NT2/D1 (cell line): ENCODE data around the gene KCND3.

ENCODE experiments used
- DNase-seq: peaks from one replicate; pipeline ENCODE4 v3.0.0-alpha.2; 2011; ENCODE audit warnings: low read depth, low spot score
- H3K27me3 ChIP-seq: 2 replicates; pipeline ENCODE4 v1.6.0; 2011; ENCODE audit warnings: mild to moderate bottlenecking; ENCODE audit not compliant: insufficient read length, insufficient read depth
- H3K36me3 ChIP-seq: 2 replicates; pipeline ENCODE4 v1.6.1; 2011; ENCODE audit warnings: mild to moderate bottlenecking, low read length, mixed read lengths; ENCODE audit not compliant: insufficient read depth, insufficient read length
- H3K4me1 ChIP-seq: 2 replicates; pipeline ENCODE4 v1.5.1; 2011; ENCODE audit not compliant: insufficient read depth, insufficient read length
- H3K4me3 ChIP-seq: 2 replicates; pipeline ENCODE4 v1.5.1; 2011; ENCODE audit warnings: low read depth; ENCODE audit not compliant: insufficient read length
- H3K9ac ChIP-seq: 2 replicates; pipeline ENCODE4 v1.6.0; 2011; ENCODE audit warnings: low read depth; ENCODE audit not compliant: insufficient read length
- H3K9me3 ChIP-seq: 2 replicates; pipeline ENCODE4 v1.5.1; 2011; ENCODE audit warnings: mild to moderate bottlenecking, low read length; ENCODE audit not compliant: insufficient read depth
- SUZ12 ChIP-seq: IDR thresholded peaks from 2 replicates; pipeline ENCODE4 v1.6.1; 2011; ENCODE audit not compliant: insufficient read length, insufficient read depth; ENCODE audit errors: extremely low read depth
- YY1 ChIP-seq: IDR thresholded peaks from 2 replicates; pipeline ENCODE4 v1.6.1; 2011; ENCODE audit not compliant: insufficient read length, insufficient read depth
- ZNF274 ChIP-seq: IDR thresholded peaks from 2 replicates; pipeline ENCODE4 v1.6.1; 2011; ENCODE audit warnings: mild to moderate bottlenecking, low read depth, low read length

Gene KCND3

DNA sequence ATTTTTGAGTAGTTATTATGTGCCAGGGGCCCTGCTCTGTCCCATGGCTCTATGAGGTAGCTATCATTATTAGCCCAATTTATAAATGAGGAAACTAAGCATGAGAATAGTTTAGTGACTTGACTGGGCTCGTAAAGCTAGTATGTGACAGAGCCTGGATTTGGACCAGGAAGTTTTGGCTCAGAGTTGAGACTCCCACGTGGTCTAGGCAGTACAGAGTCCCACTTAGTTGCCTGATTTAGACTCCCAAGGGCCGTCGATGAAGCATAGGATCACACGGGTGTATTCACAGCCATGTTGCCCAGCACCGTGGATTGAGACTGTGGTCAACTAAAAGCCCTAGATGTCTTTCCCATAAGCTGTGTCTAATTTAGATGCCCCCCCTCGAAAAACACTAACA lies 152.1 kb downstream of the KCND3 start:
- H3K4me1 ChIP-seq: no peaks in the 10 kb centered on the region
- H3K9ac ChIP-seq: no peak overlapping the region
- DNase-seq: no peak
- no peaks in the 10 kb centered on the region for H3K27me3 ChIP-seq
- no peak overlapping the region for H3K4me3 ChIP-seq
- no peaks in the 10 kb centered on the region for H3K36me3 ChIP-seq
- no peaks in the 10 kb centered on the region for H3K9me3 ChIP-seq
- no peak for TF ChIP-seq YY1
- TF ChIP-seq ZNF274: no peak
- no peak for TF ChIP-seq SUZ12

DNA sequence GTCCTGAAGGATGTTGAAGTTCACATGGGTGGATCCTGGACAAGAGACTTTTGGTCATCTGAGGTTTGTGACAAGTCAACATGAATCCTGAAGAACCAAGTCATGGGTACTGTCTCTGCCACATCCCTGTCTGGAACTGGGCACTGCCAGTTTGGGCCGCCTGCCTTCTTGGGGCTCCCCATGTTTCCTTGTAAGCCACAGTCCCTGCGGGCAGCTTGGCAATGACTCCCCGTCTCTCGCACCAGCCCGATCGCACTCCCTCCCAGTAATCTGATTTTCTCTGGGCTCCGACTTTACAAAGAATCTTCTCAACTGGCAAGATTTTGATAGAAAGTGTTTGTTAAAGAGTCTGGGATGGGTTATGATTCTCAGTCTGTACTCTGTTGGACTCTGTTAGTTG lies 153.4 kb downstream of the KCND3 start:
- H3K4me3 ChIP-seq: no peak overlapping the region
- no peaks in the 10 kb centered on the region for H3K9me3 ChIP-seq
- H3K27me3 ChIP-seq: no peaks in the 10 kb centered on the region
- TF ChIP-seq ZNF274 (no peak), SUZ12 (no peak), YY1 (no peak)
- no peaks in the 10 kb centered on the region for H3K36me3 ChIP-seq
- DNase-seq: no peak
- H3K9ac ChIP-seq: no peak overlapping the region
- H3K4me1 ChIP-seq: no peaks in the 10 kb centered on the region

DNA sequence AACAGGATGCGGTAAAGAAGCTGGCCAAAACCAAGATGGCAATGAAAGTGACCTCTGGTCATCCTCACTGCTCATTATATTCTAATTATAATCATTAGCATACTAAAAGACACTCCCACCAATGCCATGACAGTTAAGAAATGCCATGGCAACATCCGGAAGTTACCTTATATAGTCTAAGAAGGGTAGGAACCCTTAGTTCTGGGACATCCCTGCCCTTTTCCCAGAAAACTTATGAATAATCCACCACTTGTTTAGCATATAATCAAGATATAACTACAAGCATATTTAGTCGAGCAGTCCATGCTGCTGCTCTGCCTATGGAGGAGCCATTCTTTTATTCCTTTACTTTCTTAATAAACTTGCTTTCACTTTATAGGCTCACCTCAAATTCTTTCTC lies 154.0 kb downstream of the KCND3 start:
- H3K4me3 ChIP-seq: no peak overlapping the region
- TF ChIP-seq SUZ12 (no peak), ZNF274 (no peak), YY1 (no peak)
- no peaks in the 10 kb centered on the region for H3K4me1 ChIP-seq
- no peaks in the 10 kb centered on the region for H3K27me3 ChIP-seq
- no peaks in the 10 kb centered on the region for H3K9me3 ChIP-seq
- H3K36me3 ChIP-seq: no peaks in the 10 kb centered on the region
- no peak overlapping the region for H3K9ac ChIP-seq
- DNase-seq: no peak

DNA sequence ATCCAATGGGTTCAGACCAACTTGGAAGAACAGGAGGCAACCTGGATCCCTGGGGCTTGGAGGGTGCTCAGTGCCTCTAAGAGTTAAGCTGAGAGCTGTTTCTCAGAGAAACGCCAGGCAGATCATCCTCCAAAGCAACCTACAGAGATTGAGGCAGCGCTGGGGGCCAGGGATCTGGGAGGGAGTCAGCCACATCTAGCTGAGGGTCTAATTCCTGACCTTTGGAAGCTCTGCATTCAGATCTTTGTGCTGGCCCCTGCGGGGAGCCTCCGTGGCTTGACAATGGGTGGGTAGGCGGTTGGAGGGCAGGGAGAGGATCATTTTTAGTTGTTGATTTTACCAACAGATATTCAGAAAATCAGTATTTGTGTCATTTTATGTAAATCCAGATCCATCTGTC lies 154.5 kb downstream of the KCND3 start:
- no peak for DNase-seq
- no peaks in the 10 kb centered on the region for H3K9me3 ChIP-seq
- no peak for TF ChIP-seq YY1
- TF ChIP-seq ZNF274: no peak
- no peak for TF ChIP-seq SUZ12
- no peak overlapping the region for H3K9ac ChIP-seq
- no peaks in the 10 kb centered on the region for H3K27me3 ChIP-seq
- H3K4me1 ChIP-seq: no peaks in the 10 kb centered on the region
- no peak overlapping the region for H3K4me3 ChIP-seq
- H3K36me3 ChIP-seq: no peaks in the 10 kb centered on the region

DNA sequence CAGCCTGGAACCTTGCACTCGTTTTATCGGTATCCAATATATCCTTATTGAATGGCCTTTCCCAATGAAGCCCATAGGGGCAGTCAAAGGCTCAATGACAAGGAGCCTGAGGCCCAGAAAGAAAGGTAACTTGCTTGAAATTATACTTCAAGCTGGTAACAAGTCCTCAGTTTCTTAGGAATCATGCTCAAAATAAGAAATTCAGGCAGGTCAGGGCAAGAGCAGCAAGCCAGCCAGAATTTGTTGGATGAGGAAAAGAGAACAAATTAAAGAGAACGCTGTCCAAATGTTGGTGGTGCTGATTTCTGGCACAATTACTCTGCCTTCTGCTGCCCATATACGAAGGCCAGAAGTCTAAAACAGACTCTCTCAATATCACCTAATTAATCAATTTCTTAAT lies 156.1 kb downstream of the KCND3 start:
- H3K27me3 ChIP-seq: no peaks in the 10 kb centered on the region
- no peak for DNase-seq
- TF ChIP-seq ZNF274 (no peak), YY1 (no peak), SUZ12 (no peak)
- H3K4me3 ChIP-seq: no peak overlapping the region
- no peaks in the 10 kb centered on the region for H3K9me3 ChIP-seq
- H3K36me3 ChIP-seq: no peaks in the 10 kb centered on the region
- H3K4me1 ChIP-seq: no peaks in the 10 kb centered on the region
- no peak overlapping the region for H3K9ac ChIP-seq

DNA sequence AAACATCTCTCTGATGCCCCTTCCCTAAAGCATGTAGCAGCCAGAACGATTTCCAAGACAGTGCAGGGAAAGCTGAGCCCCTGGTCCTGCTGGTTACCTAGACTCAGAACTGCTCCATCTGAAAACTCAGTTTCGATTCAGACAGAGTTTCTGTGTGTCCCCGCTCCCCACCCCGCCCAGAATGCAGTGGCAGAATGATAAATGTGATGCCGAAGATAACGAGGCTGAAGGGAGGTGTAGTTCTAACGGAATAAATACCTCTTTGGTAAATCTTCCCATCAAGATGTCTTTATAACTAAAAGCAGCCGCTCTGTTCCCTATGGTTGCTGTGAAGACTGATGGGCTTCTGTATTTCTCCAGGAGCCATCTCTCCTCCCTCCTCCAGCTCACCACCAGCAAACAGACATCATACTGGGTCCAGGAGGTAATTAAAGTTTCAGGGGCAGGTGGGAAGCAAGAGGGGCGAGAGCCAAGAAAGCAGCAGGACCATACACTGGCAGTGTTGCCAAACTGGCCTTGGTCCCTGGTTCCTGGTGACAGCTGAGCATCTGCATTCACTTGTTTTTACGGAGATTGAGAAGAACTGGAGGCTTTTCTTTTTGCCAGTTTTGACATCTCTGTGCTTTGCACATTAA lies 156.8 kb downstream of the KCND3 start:
- Histone ChIP-seq H3K9me3 (no peaks in the 10 kb centered on the region), H3K4me1 (no peaks in the 10 kb centered on the region), H3K36me3 (no peaks in the 10 kb centered on the region), H3K9ac (no peak overlapping the region), H3K4me3 (no peak overlapping the region), H3K27me3 (no peaks in the 10 kb centered on the region)
- TF ChIP-seq YY1 (no peak), SUZ12 (no peak), ZNF274 (no peak)
- DNase-seq: no peak

DNA sequence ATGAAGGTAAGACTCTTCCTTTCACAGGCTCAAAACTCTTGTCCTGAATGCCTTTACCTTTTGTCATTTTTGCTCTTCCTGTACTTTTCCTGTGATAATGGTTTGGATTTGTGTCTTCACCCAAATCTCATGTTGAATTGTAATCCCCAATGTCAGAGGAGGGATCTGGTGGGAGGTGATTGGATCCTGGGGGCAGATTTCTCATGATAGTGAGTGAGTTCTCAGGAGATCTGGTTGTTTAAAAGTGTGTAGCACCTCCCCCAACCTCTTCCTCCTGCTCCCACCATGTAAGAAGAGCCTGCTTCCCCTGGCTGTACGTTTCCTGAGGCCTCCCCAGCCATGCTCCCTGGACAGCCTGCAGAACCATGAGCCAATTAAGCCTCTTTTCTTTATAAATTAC lies 158.3 kb downstream of the KCND3 start:
- no peak for TF ChIP-seq YY1
- no peak for TF ChIP-seq SUZ12
- TF ChIP-seq ZNF274: no peak
- no peaks in the 10 kb centered on the region for H3K27me3 ChIP-seq
- H3K9ac ChIP-seq: no peak overlapping the region
- no peaks in the 10 kb centered on the region for H3K9me3 ChIP-seq
- H3K4me3 ChIP-seq: no peak overlapping the region
- no peaks in the 10 kb centered on the region for H3K36me3 ChIP-seq
- H3K4me1 ChIP-seq: no peaks in the 10 kb centered on the region
- DNase-seq: no peak

DNA sequence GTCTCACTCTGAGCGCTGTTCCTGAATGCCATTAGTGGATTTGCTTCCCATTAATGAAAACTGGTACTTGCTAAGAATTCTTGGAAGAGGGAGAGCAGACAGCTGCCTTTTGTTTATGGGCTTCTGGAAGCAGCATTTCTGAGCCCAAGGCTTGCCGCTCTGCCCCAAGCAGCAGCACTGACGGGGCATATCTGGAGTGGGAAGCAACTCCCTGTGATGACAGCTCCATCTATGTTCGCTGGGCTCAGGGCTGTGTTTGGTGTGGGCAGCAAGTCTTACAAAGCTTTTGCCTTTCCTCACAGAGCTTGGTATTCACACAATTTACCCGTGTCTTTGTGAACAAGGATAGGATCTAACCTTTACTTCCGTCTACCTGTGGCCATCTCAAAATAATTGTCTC lies 161.5 kb downstream of the KCND3 start:
- DNase-seq: no peak
- TF ChIP-seq SUZ12 (no peak), YY1 (no peak), ZNF274 (no peak)
- 0 out of 2 replicates have a peak, but pooled peaks cover 13% of the 10 kb centered on the region for H3K9me3 ChIP-seq

More for the DNA sequence above, 161.5 kb downstream of the KCND3 start:
- Histone ChIP-seq H3K27me3 (no peaks in the 10 kb centered on the region), H3K4me3 (no peak overlapping the region), H3K36me3 (no peaks in the 10 kb centered on the region), H3K9ac (no peak overlapping the region), H3K4me1 (no peaks in the 10 kb centered on the region)
